NB4 (cell line): ENCODE measurements around the gene CCDC154.

Experiments
- DNase-seq: peaks from one replicate; pipeline ENCODE4 v3.0.0; 2010; ENCODE audit warnings: low read depth
- H3K4me3 ChIP-seq: one replicate; pipeline ENCODE4 v1.5.1; 2011; ENCODE audit warnings: mild to moderate bottlenecking, low read depth, low read length, moderate library complexity
- CTCF ChIP-seq: IDR thresholded peaks from one replicate; pipeline ENCODE4 v1.5.1; 2012; ENCODE audit warnings: low read depth, low read length
- MAX ChIP-seq: IDR thresholded peaks from 2 replicates; pipeline ENCODE4 v1.6.1; 2011; ENCODE audit warnings: low read depth, low read length
- MYC ChIP-seq: IDR thresholded peaks from 2 replicates; pipeline ENCODE4 v1.6.1; 2011; ENCODE audit warnings: low read depth, low read length
- POLR2A ChIP-seq: IDR thresholded peaks from 2 replicates; pipeline ENCODE4 v1.6.1; 2011; ENCODE audit warnings: mild to moderate bottlenecking; ENCODE audit not compliant: insufficient read length; ENCODE audit errors: extremely low read depth

Gene CCDC154

GRCh38 chr16:1477033-1477432 is 32.7 kb upstream of the CCDC154 start:
- H3K4me3 ChIP-seq = no peak overlapping the region
- DNase-seq = no peak
- TF ChIP-seq POLR2A (no peak), MYC (no peak), MAX (no peak), CTCF (no peak)

- no peak for TF ChIP-seq CTCF
- TF ChIP-seq POLR2A = no peak
- no peak for TF ChIP-seq MYC
- TF ChIP-seq MAX = no peak
- no peak for DNase-seq
Measured at GRCh38 chr16:1475552-1476114, 31.3 kb upstream of the CCDC154 start.

GRCh38 chr16:1474796-1475551 is 30.6 kb upstream of the CCDC154 start, which contains the start of gene CLCN7:
TSS of gene CLCN7 (minus strand) at chr16:1475028. CDS start at chr16:1474974, 54 bp downstream.
- peak; percentile 90 for DNase-seq
- H3K4me3 ChIP-seq = peak within 1 kb of the TSS; percentile 97
- TF ChIP-seq MAX = peak; percentile 99
- TF ChIP-seq POLR2A = peak; percentile 70
- no peak for TF ChIP-seq CTCF
- peak; percentile 91 for TF ChIP-seq MYC

More at GRCh38 chr16:1475552-1476114, 31.3 kb upstream of the CCDC154 start:
- peak overlapping the region; percentile 50 for H3K4me3 ChIP-seq

- DNase-seq = peak; percentile 39
- no peak for TF ChIP-seq POLR2A
- no peak; the same call in 1 of the 2 replicates for TF ChIP-seq MAX
- no peak for TF ChIP-seq CTCF
- no peak for TF ChIP-seq MYC
- H3K4me3 ChIP-seq = peak overlapping the region; percentile 97
Measured at GRCh38 chr16:1474082-1474795, 29.9 kb upstream of the CCDC154 start.

- TF ChIP-seq MAX (no peak), MYC (no peak), CTCF (no peak), POLR2A (no peak)
- DNase-seq = peak; percentile 28
- H3K4me3 ChIP-seq = peak overlapping the region; percentile 81
Measured at GRCh38 chr16:1472974-1473373, 28.6 kb upstream of the CCDC154 start.
